ENCODE results near the gene DOK3.

The DOK3 gene

GRCh38 chr5:177452688-177453638 is 56.7 kb downstream of the DOK3 start:
- in situ Hi-C loops (cut with MboI; ENCODE audit: low sequenced_read_pairs) = no loop called here

Data from HL-60/S4 treated with retinoic acid at 250 ng/mL for 4 days and 3 days (cell line).